Endothelial cell (in vitro differentiated cells): ENCODE measurements around the gene SHF. TPM values are rescaled to one million over a fixed set of nuclear protein-coding genes. Genes with fewer than 3 reads are reported as not detected.
"Not testable (repeated sequence)": the region's sequence is repeated elsewhere in the genome, so short reads cannot be mapped to it uniquely, and the experiment has no call there.

Experiments used
- DNase-seq: peaks from one replicate; pipeline ENCODE4 v3.0.0; 2021; ENCODE audit warnings: low spot score
- H3K27ac Mint-ChIP-seq: one replicate; pipeline ENCODE4 v1.8.0; 2021; ENCODE audit warnings: mixed read lengths, inconsistent platforms; ENCODE audit not compliant: unreplicated experiment
- H3K27me3 Mint-ChIP-seq: one replicate; pipeline ENCODE4 v1.8.0; 2021; ENCODE audit warnings: mild to moderate bottlenecking, moderate library complexity, mixed read lengths, inconsistent platforms; ENCODE audit not compliant: unreplicated experiment
- H3K36me3 Mint-ChIP-seq: one replicate; pipeline ENCODE4 v1.8.0; 2021; ENCODE audit warnings: mild to moderate bottlenecking, low read depth, mixed read lengths, inconsistent platforms; ENCODE audit not compliant: unreplicated experiment
- H3K4me1 Mint-ChIP-seq: one replicate; pipeline ENCODE4 v1.8.0; 2021; ENCODE audit warnings: mild to moderate bottlenecking, mixed read lengths, inconsistent platforms; ENCODE audit not compliant: unreplicated experiment
- H3K4me3 Mint-ChIP-seq: one replicate; pipeline ENCODE4 v1.8.0; 2021; ENCODE audit warnings: mild to moderate bottlenecking, mixed read lengths, inconsistent platforms; ENCODE audit not compliant: unreplicated experiment
- H3K9me3 Mint-ChIP-seq: one replicate; pipeline ENCODE4 v1.8.0; 2021; ENCODE audit warnings: mixed read lengths, inconsistent platforms; ENCODE audit not compliant: unreplicated experiment
- long read RNA-seq: library from polyadenylated mRNA; unstranded; transcript quantifications from one replicate; pipeline ENCODE4 v2.0.0, GENCODE V29; 2020; ENCODE audit not compliant: unreplicated experiment
- total RNA-seq: library from RNA; stranded (reverse); fragmentation: NEBNext Ultra II Directional; extraction: Animal tissue kit (Norgen Biotek cat#: 25700); gene quantifications from one replicate; pipeline ENCODE4 v1.2.1, GENCODE V29; 2021; ENCODE audit not compliant: unreplicated experiment
- TF ChIP-seq, protein P1 (sequence below): fragments of 200-600 bp; sonication (generic); IDR thresholded peaks from one replicate; pipeline ENCODE4 v1.5.0; 2021; ENCODE audit warnings: antibody characterized with exemption; ENCODE audit not compliant: unreplicated experiment

SHF gene
- total RNA-seq, result 23.0 TPM
- long read RNA-seq, partial matches to known transcripts, result 1 of 7 reads
- long read RNA-seq, other reads (novel, unspliced or antisense), result 4 of 7 reads

GRCh38 chr15:45187894-45188830 is at the start of gene SHF:
Gene SHF, minus strand, starts transcription at chr15:45187966. Its CDS starts 15 bp downstream, at chr15:45187951.
- H3K4me3 Mint-ChIP-seq, result peak within 1 kb of the TSS; percentile 96
- H3K27me3 Mint-ChIP-seq, result peaks cover 18% of the 10 kb centered on the region
- DNase-seq, result peak; percentile 50
- H3K27ac Mint-ChIP-seq, result peak within 1 kb of the TSS; percentile 86
- peaks cover 5% of the 10 kb centered on the region for H3K36me3 Mint-ChIP-seq
- no peaks in the 10 kb centered on the region for H3K9me3 Mint-ChIP-seq
- peaks cover 24% of the 10 kb centered on the region for H3K4me1 Mint-ChIP-seq
- TF ChIP-seq, protein P1, sequence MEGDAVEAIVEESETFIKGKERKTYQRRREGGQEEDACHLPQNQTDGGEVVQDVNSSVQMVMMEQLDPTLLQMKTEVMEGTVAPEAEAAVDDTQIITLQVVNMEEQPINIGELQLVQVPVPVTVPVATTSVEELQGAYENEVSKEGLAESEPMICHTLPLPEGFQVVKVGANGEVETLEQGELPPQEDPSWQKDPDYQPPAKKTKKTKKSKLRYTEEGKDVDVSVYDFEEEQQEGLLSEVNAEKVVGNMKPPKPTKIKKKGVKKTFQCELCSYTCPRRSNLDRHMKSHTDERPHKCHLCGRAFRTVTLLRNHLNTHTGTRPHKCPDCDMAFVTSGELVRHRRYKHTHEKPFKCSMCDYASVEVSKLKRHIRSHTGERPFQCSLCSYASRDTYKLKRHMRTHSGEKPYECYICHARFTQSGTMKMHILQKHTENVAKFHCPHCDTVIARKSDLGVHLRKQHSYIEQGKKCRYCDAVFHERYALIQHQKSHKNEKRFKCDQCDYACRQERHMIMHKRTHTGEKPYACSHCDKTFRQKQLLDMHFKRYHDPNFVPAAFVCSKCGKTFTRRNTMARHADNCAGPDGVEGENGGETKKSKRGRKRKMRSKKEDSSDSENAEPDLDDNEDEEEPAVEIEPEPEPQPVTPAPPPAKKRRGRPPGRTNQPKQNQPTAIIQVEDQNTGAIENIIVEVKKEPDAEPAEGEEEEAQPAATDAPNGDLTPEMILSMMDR, result no peak

GRCh38 chr15:45236806-45237205 is 49.0 kb upstream of the SHF start:
- not testable (repeated sequence) for DNase-seq, H3K27me3 Mint-ChIP-seq, H3K9me3 Mint-ChIP-seq, H3K27ac Mint-ChIP-seq, H3K4me1 Mint-ChIP-seq, H3K36me3 Mint-ChIP-seq, H3K4me3 Mint-ChIP-seq

DNA sequence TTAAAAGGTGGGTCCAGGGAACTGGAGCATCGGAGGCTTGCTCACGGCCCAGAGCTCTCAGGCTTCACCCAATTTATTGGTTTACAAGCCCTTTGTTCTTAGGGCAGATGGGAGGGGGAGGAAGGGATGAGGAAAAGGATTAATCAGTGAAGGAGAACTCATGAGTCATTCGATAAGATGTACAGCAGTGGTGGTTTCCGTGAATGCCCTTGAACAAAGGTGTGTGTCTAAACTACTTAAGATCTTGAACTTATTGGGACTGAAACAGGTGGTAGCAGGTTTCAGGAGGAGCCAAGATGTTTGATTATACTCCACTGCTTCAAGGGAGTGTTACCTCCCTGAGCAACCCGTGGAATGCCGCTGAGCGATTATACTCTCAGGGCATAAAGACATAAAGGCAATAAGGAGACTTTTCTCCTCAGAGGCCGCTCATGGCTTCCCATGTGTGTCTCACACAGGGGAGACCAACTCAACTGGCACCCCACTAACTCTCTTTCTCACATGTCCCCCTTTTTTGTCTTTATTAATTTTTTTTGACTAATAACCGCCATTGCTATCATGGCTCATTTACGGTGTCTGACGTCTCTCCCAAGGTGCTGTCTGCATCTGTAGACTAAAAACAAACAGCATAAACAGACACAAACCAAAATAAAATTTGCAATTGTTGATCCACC is 46.9 kb upstream of the SHF start:
- TF ChIP-seq, protein P1, result no peak
- H3K4me1 Mint-ChIP-seq, result no peaks in the 10 kb centered on the region
- H3K36me3 Mint-ChIP-seq, result peaks cover 6% of the 10 kb centered on the region
- peaks cover 6% of the 10 kb centered on the region for H3K9me3 Mint-ChIP-seq
- no peak for DNase-seq
- no peak overlapping the region for H3K4me3 Mint-ChIP-seq
- no peaks in the 10 kb centered on the region for H3K27me3 Mint-ChIP-seq
- no peak overlapping the region for H3K27ac Mint-ChIP-seq

GRCh38 chr15:45231864-45232562 is 44.2 kb upstream of the SHF start:
- peaks cover 6% of the 10 kb centered on the region for H3K36me3 Mint-ChIP-seq
- H3K27ac Mint-ChIP-seq, result no peak overlapping the region
- no peaks in the 10 kb centered on the region for H3K27me3 Mint-ChIP-seq
- no peaks in the 10 kb centered on the region for H3K4me1 Mint-ChIP-seq
- TF ChIP-seq, protein P1, result no peak
- DNase-seq, result no peak
- peaks cover 6% of the 10 kb centered on the region for H3K9me3 Mint-ChIP-seq
- H3K4me3 Mint-ChIP-seq, result no peak overlapping the region

DNA sequence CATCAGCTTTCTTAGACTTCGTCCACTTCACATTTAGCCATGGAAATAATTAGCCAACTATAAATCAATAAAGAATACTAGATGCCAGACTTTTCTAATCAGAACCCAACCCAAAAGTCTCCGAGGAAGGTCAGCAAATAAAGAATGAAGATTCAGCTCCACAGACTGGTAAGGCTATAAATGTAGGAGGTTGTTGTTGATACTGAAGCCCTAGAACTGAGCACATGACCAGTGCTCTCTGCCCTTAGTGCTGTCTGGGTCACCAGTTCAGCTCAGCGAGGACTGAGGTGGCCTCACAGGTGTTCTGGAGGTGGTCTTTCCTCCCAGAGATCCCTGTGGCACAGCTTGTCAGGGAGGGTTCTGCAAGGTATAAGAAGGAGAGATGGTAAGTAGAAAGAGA is 43.4 kb upstream of the SHF start:
- Mint-ChIP-seq H3K36me3 (peaks cover 6% of the 10 kb centered on the region), H3K9me3 (peaks cover 6% of the 10 kb centered on the region), H3K4me3 (peak overlapping the region; percentile 59), H3K4me1 (no peaks in the 10 kb centered on the region), H3K27ac (no peak overlapping the region), H3K27me3 (no peaks in the 10 kb centered on the region)
- TF ChIP-seq, protein P1, result no peak
- no peak for DNase-seq
